HepG2 (cell line): Measurements from ENCODE around the gene IMMT. TPM values are rescaled to one million over a fixed set of nuclear protein-coding genes. Genes with fewer than 3 reads are reported as not detected.

Source experiments
- ZNF512 ChIP-seq: sonication (generic); formaldehyde crosslinking; IDR thresholded peaks from 2 replicates; pipeline ENCODE4 v1.4.0; 2020; ENCODE audit warnings: mild to moderate bottlenecking, missing genetic modification reagents
- polyA plus RNA-seq, 8 experiments: library from polyadenylated mRNA; depleted of rRNA in 3 of 8; stranded (reverse) in 7 of 8; unstranded in 1 of 8; fragments of >200 nt; fragmentation: Illumina TruSeq in 4 of 8; extraction: Trizol in 4 of 8; gene quantifications; 2 replicates each; pipeline versions ENCODE4 v1.2.1 to v1.2.3, GENCODE V29; 2011 to 2016; ENCODE audit warnings: low read depth in 4 of 8, missing spikeins in 1 of 8, mixed read lengths in 1 of 8; ENCODE audit not compliant: insufficient read depth in 1 of 8
- total RNA-seq, 5 experiments: library from RNA; depleted of rRNA; stranded (reverse); fragments of >200 nt; fragmentation: Illumina TruSeq; extraction: Trizol; gene quantifications; 2 replicates each; pipeline ENCODE4 v1.2.3, GENCODE V29; 2016; ENCODE audit warnings: low read depth in 1 of 5
- TF ChIP-seq, protein P1 (sequence below), 2 experiments: fragments of 450-650 bp in 1 of 2; sonication (generic) in 1 of 2; formaldehyde crosslinking in 1 of 2; IDR thresholded peaks; 2 replicates each; pipeline versions ENCODE4 v1.6.1 to v1.8.0; 2016 to 2022; ENCODE audit warnings: antibody characterized with exemption in 1 of 2, mild to moderate bottlenecking in 1 of 2, missing genetic modification reagents in 1 of 2
- TF ChIP-seq, protein P2 (sequence below): sonication (generic); formaldehyde crosslinking; IDR thresholded peaks from 2 replicates; pipeline ENCODE4 v1.4.0; 2020; ENCODE audit warnings: missing genetic modification reagents, mild to moderate bottlenecking, borderline replicate concordance

Gene IMMT
- total and polyA plus RNA-seq, 2 of the 13 experiments (the other 11 are each of a cell fraction or from before 2014, with no cell fraction given): 63.5 to 119 TPM

DNA sequence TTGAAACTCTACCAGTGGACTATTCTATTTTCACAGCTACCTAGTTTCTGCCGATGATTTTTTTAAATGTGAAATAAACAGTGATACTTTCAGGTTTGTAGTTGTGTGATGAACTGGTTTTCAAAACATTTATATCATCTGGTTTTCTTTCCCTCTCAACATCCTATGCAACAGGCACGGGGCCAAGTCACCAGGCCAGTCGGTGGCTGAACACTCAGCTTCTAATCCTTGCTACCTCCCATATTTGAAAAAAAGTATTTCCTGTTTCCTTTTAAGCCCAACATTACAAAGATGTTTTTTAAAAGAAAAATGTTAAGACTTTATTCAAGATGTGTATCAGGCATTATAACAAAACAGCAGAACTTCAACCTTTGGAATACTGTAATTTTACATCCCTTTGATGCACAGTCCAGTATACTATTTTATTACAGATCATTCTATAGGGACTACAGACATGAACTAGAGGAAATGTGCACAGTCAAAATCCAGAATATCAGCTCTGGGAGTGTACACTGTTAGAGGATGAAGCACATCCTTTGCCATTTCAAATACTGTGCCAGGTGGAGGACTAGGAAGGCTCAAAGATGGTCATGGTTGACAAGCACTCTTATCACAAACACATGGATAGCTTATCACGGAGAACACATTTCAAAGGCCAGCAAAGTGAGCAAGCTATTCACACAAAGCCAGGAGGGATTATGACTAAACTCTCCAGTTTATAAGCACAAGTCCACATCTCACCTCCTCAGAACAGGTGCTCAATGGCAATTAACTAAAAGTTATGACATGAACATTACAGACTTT is 18.6 kb upstream of the IMMT start (continued):
- TF ChIP-seq, protein P1, sequence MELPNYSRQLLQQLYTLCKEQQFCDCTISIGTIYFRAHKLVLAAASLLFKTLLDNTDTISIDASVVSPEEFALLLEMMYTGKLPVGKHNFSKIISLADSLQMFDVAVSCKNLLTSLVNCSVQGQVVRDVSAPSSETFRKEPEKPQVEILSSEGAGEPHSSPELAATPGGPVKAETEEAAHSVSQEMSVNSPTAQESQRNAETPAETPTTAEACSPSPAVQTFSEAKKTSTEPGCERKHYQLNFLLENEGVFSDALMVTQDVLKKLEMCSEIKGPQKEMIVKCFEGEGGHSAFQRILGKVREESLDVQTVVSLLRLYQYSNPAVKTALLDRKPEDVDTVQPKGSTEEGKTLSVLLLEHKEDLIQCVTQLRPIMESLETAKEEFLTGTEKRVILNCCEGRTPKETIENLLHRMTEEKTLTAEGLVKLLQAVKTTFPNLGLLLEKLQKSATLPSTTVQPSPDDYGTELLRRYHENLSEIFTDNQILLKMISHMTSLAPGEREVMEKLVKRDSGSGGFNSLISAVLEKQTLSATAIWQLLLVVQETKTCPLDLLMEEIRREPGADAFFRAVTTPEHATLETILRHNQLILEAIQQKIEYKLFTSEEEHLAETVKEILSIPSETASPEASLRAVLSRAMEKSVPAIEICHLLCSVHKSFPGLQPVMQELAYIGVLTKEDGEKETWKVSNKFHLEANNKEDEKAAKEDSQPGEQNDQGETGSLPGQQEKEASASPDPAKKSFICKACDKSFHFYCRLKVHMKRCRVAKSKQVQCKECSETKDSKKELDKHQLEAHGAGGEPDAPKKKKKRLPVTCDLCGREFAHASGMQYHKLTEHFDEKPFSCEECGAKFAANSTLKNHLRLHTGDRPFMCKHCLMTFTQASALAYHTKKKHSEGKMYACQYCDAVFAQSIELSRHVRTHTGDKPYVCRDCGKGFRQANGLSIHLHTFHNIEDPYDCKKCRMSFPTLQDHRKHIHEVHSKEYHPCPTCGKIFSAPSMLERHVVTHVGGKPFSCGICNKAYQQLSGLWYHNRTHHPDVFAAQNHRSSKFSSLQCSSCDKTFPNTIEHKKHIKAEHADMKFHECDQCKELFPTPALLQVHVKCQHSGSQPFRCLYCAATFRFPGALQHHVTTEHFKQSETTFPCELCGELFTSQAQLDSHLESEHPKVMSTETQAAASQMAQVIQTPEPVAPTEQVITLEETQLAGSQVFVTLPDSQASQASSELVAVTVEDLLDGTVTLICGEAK (IDR thresholded peaks at IDR 0.05): no peak
- TF ChIP-seq, protein P1 (CRISPR knock-in tag; IDR thresholded peaks at IDR 0.05): no peak
- TF ChIP-seq, protein P2, sequence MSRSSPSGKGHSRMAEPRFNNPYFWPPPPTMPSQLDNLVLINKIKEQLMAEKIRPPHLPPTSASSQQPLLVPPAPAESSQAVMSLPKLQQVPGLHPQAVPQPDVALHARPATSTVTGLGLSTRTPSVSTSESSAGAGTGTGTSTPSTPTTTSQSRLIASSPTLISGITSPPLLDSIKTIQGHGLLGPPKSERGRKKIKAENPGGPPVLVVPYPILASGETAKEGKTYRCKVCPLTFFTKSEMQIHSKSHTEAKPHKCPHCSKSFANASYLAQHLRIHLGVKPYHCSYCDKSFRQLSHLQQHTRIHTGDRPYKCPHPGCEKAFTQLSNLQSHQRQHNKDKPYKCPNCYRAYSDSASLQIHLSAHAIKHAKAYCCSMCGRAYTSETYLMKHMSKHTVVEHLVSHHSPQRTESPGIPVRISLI (CRISPR knock-in tag): no peak
- no peak for TF ChIP-seq ZNF512
- TF ChIP-seq, all 625 proteins: peak for 0
